IMR-90 (cell line): Measurements from ENCODE around the gene ANKDD1B. TPM values are rescaled to one million over a fixed set of nuclear protein-coding genes. Genes with fewer than 3 reads are reported as not detected.

ENCODE experiments used
- ATAC-seq: fragments of 200-7000 bp; cut with Tn5 transposase; 2 replicates; pipeline ENCODE4 v1.9.1; 2020; ENCODE audit warnings: low read depth, mild to moderate bottlenecking, moderate library complexity
- BruUV-seq: library from RNA; stranded (reverse); fragments of 400-500 nt; replicated peaks from 2 replicates; lab custom pipeline; 2021; lab: Mats Ljungman, UMichigan
- CTCF ChIA-PET: fragments of 300-600 bp; formaldehyde crosslinking; extraction: SDS; loops from one replicate; lab custom pipeline; 2021; ENCODE audit warnings: antibody characterized with exemption; lab: Yijun Ruan, JAX
- POLR2A ChIA-PET: fragments of 300-600 bp; sonication (Branson Sonifier 250); formaldehyde crosslinking; loops from one replicate; lab custom pipeline; 2022; ENCODE audit warnings: antibody characterized with exemption; ENCODE audit not compliant: unreplicated experiment; lab: Charles Lee
- DNase-seq: peaks from one replicate; pipeline ENCODE4 v3.0.0; 2013
- H2AFZ ChIP-seq: replicated peaks from 2 replicates; pipeline ENCODE3; 2013; ENCODE audit warnings: low read length, mild to moderate bottlenecking; ENCODE audit not compliant: poor library complexity
- H2AK5ac ChIP-seq: 2 replicates; pipeline ENCODE4 v1.6.1; 2013; ENCODE audit warnings: low read depth, low read length, inconsistent platforms
- H2AK9ac ChIP-seq: replicated peaks from 2 replicates; pipeline ENCODE3; 2013; ENCODE audit warnings: mild to moderate bottlenecking, low read depth, low read length, moderate library complexity; ENCODE audit not compliant: poor library complexity
- H2BK120ac ChIP-seq: 2 replicates; pipeline ENCODE4 v1.6.1; 2013; ENCODE audit warnings: low read depth, low read length, inconsistent platforms
- H2BK15ac ChIP-seq: 3 replicates; pipeline ENCODE4 v1.6.1; 2013; ENCODE audit warnings: low read depth, low read length, inconsistent platforms
- H2BK20ac ChIP-seq: 2 replicates; pipeline ENCODE4 v1.6.1; 2013; ENCODE audit warnings: low read depth, mild to moderate bottlenecking, inconsistent platforms, low read length, moderate library complexity
- H2BK5ac ChIP-seq: 2 replicates; pipeline ENCODE4 v1.6.1; 2013; ENCODE audit warnings: mild to moderate bottlenecking, low read depth, low read length, inconsistent platforms; ENCODE audit not compliant: poor library complexity, severe bottlenecking
- H3K14ac ChIP-seq: replicated peaks from 2 replicates; pipeline ENCODE4 v1.6.1; 2013; ENCODE audit warnings: low read depth, low read length, inconsistent platforms
- H3K18ac ChIP-seq: 2 replicates; pipeline ENCODE4 v1.6.1; 2013; ENCODE audit warnings: low read depth, low read length, control low read depth
- H3K23ac ChIP-seq: 2 replicates; pipeline ENCODE4 v1.6.1; 2013; ENCODE audit warnings: low read depth, low read length, inconsistent platforms
- H3K27ac ChIP-seq: 2 replicates; pipeline ENCODE4 v1.5.1; 2013; ENCODE audit warnings: mild to moderate bottlenecking, control low read depth, low read length; ENCODE audit not compliant: insufficient read depth
- H3K27me3 ChIP-seq: 2 replicates; pipeline ENCODE4 v1.6.1; 2013; ENCODE audit warnings: low read length; ENCODE audit not compliant: control insufficient read depth, insufficient read depth
- H3K36me3 ChIP-seq: 2 replicates; pipeline ENCODE4 v1.6.1; 2013; ENCODE audit warnings: low read length, mixed read lengths; ENCODE audit not compliant: control insufficient read depth, insufficient read depth
- H3K4ac ChIP-seq: 2 replicates; pipeline ENCODE4 v1.6.1; 2013; ENCODE audit warnings: low read depth, low read length, inconsistent platforms
- H3K4me1 ChIP-seq: 2 replicates; pipeline ENCODE4 v1.6.1; 2013; ENCODE audit warnings: low read length, mixed read lengths; ENCODE audit not compliant: control insufficient read depth, insufficient read depth
- H3K4me2 ChIP-seq: 2 replicates; pipeline ENCODE4 v1.6.1; 2013; ENCODE audit warnings: low read depth, mild to moderate bottlenecking, control low read depth, low read length, moderate library complexity
- H3K4me3 ChIP-seq: 2 replicates; pipeline ENCODE4 v1.5.1; 2013; ENCODE audit warnings: low read depth, mild to moderate bottlenecking, control low read depth, low read length, moderate library complexity; ENCODE audit not compliant: insufficient read depth
- H3K56ac ChIP-seq: 2 replicates; pipeline ENCODE4 v1.6.1; 2013; ENCODE audit warnings: low read length, inconsistent platforms; ENCODE audit not compliant: insufficient read depth; ENCODE audit errors: extremely low read depth
- H3K79me1 ChIP-seq, 2 experiments: 2 replicates each; pipeline ENCODE4 v1.6.1; 2013; ENCODE audit warnings: low read length in 2 of 2, inconsistent platforms in 1 of 2, low read depth in 1 of 2
- H3K9ac ChIP-seq: 2 replicates; pipeline ENCODE4 v1.6.1; 2013; ENCODE audit warnings: low read depth, low read length, control low read depth
- H3K9me1 ChIP-seq: 2 replicates; pipeline ENCODE4 v1.6.1; 2013; ENCODE audit warnings: low read length, inconsistent platforms; ENCODE audit not compliant: insufficient read depth
- H3K9me3 ChIP-seq: 2 replicates; pipeline ENCODE4 v1.6.1; 2013; ENCODE audit warnings: low read length; ENCODE audit not compliant: control insufficient read depth, insufficient read depth
- H4K20me1 ChIP-seq: 2 replicates; pipeline ENCODE4 v1.6.1; 2013; ENCODE audit warnings: low read length, inconsistent platforms; ENCODE audit not compliant: insufficient read depth
- H4K5ac ChIP-seq: 2 replicates; pipeline ENCODE4 v1.6.1; 2013; ENCODE audit warnings: mild to moderate bottlenecking, low read depth, low read length, control low read depth
- H4K8ac ChIP-seq, 2 experiments: 2 replicates each; pipeline ENCODE4 v1.6.1; 2013; ENCODE audit warnings: low read depth in 2 of 2, low read length in 2 of 2, control low read depth in 1 of 2, inconsistent platforms in 1 of 2
- H4K91ac ChIP-seq: 2 replicates; pipeline ENCODE4 v1.6.1; 2013; ENCODE audit warnings: low read depth, low read length, inconsistent platforms; ENCODE audit not compliant: insufficient read depth
- CEBPB ChIP-seq: IDR thresholded peaks from 2 replicates; pipeline ENCODE4 v1.6.1; 2012; ENCODE audit warnings: low read depth, low read length, improper control_type of control experiment
- CHD1 ChIP-seq: IDR thresholded peaks from 2 replicates; pipeline ENCODE4 v1.6.1; 2012; ENCODE audit warnings: low read depth, low read length, improper control_type of control experiment
- FOS ChIP-seq: fragments of 150-350 bp; IDR thresholded peaks from 2 replicates; pipeline ENCODE4 v1.6.1; 2016; ENCODE audit warnings: low read depth, low read length
- MAFK ChIP-seq: IDR thresholded peaks from 2 replicates; pipeline ENCODE4 v1.6.1; 2012; ENCODE audit warnings: low read depth, low read length, improper control_type of control experiment
- MAZ ChIP-seq: IDR thresholded peaks from 2 replicates; pipeline ENCODE4 v1.6.1; 2012; ENCODE audit warnings: low read depth, mild to moderate bottlenecking, low read length, improper control_type of control experiment, moderate library complexity, borderline replicate concordance
- MXI1 ChIP-seq: IDR thresholded peaks from 2 replicates; pipeline ENCODE4 v1.6.1; 2012; ENCODE audit warnings: low read depth, mild to moderate bottlenecking, low read length, moderate library complexity, borderline replicate concordance
- NFE2L2 ChIP-seq: fragments of 150-350 bp; IDR thresholded peaks from 2 replicates; pipeline ENCODE4 v1.6.1; 2016; ENCODE audit warnings: low read depth, mild to moderate bottlenecking, low read length
- POLR2A ChIP-seq: IDR thresholded peaks from 2 replicates; pipeline ENCODE4 v1.6.1; 2012; ENCODE audit warnings: mild to moderate bottlenecking, low read depth, low read length
- RAD21 ChIP-seq: IDR thresholded peaks from 2 replicates; pipeline ENCODE4 v1.6.1; 2012; ENCODE audit warnings: low read length, improper control_type of control experiment
- RFX5 ChIP-seq: IDR thresholded peaks from 2 replicates; pipeline ENCODE4 v1.8.0; 2012; ENCODE audit warnings: low read depth, mild to moderate bottlenecking, low read length, moderate library complexity
- SMC3 ChIP-seq: fragments of 150-350 bp; IDR thresholded peaks from 2 replicates; pipeline ENCODE4 v1.6.1; 2016; ENCODE audit warnings: low read depth, mild to moderate bottlenecking, antibody characterized with exemption, low read length, moderate library complexity
- WGBS, 2 experiments: methylation state at CpG; one replicate each; pipeline versions ENCODE4 v1.1.5 to v1.1.7; 2013; ENCODE audit warnings: missing lambda C conversion rate in 2 of 2; ENCODE audit not compliant: insufficient read length in 1 of 2; ENCODE audit errors: extremely low coverage in 2 of 2; 5-methylcytosine and 5-hydroxymethylcytosine counted together
- dilution Hi-C: fragments of 300-500 bp; cut with HindIII; formaldehyde crosslinking; loops from one replicate; pipeline ENCODE4 v1.14.3; 2018; ENCODE audit warnings: low sequenced_read_pairs; ENCODE audit not compliant: unreplicated experiment
- in situ Hi-C: fragments of 300-500 bp; cut with MboI; formaldehyde crosslinking; loops from 3 replicates; pipeline ENCODE4 v1.14.3; 2019; ENCODE audit warnings: low sequenced_read_pairs, inconsistent platforms, mixed read lengths
- intact Hi-C: fragments of 100-400 bp; cut with micrococcal nuclease; formaldehyde crosslinking; loops from 2 replicates; pipeline ENCODE4 v1.10.0; 2022
- polyA plus RNA-seq, 3 experiments: library from polyadenylated mRNA; depleted of rRNA; stranded (reverse); fragments of >200 nt; gene quantifications; 2 replicates each; pipeline ENCODE4 v1.2.3, GENCODE V29; 2012; ENCODE audit warnings: low replicate concordance in 1 of 3
- total RNA-seq: library from RNA; depleted of rRNA; stranded (reverse); fragments of >200 nt; gene quantifications from 2 replicates; pipeline ENCODE4 v1.2.3, GENCODE V29; 2012
- TF ChIP-seq, protein P1 (sequence below): conservative IDR thresholded peaks from 2 replicates; pipeline ENCODE4 v1.5.1; 2012; ENCODE audit warnings: mild to moderate bottlenecking, low read depth, low read length, improper control_type of control experiment

ANKDD1B gene
- total and polyA plus RNA-seq, 2 of the 4 experiments (the other 2 are of a cell fraction): 0.24 TPM; not detected in 1

GRCh38 chr5:75656311-75657003 is 45.2 kb downstream of the ANKDD1B start (continued):
- no peak for TF ChIP-seq SMC3
- no peak for TF ChIP-seq POLR2A
- no peak for TF ChIP-seq RAD21

GRCh38 chr5:75659791-75660450 is 48.7 kb downstream of the ANKDD1B start:
- no TSS peak for BruUV-seq

More at GRCh38 chr5:75659791-75660450, 48.7 kb downstream of the ANKDD1B start:
- ChIA-PET CTCF (interaction anchor here (0.6 kb wide), 1 partner anchor 519 kb away, joined by 4 read pairs; no protein-coding TSS in a partner anchor), POLR2A (no interaction called here)
- Histone ChIP-seq H3K18ac (no peak overlapping the region), H4K20me1 (no peaks in the 10 kb centered on the region), H3K79me1 (no peaks in the 10 kb centered on the region), H3K4me2 (no peak overlapping the region), H4K8ac (no peak overlapping the region), H3K9me3 (no peaks in the 10 kb centered on the region), H3K27ac (no peak overlapping the region), H2BK20ac (no peak overlapping the region), H3K4me1 (no peaks in the 10 kb centered on the region; the same call in 1 of the 2 replicates), H3K9ac (no peak overlapping the region), H4K91ac (no peak overlapping the region), H4K5ac (no peak overlapping the region), H2AK5ac (no peak overlapping the region), H3K9me1 (no peaks in the 10 kb centered on the region), H3K4me3 (no peak overlapping the region), H3K23ac (no peak overlapping the region), H2BK120ac (no peak overlapping the region), H3K14ac (no peak overlapping the region), H2AFZ (no peak overlapping the region), H3K4ac (no peak overlapping the region), H2BK15ac (no peak overlapping the region), H2BK5ac (no peak overlapping the region), H3K56ac (no peak overlapping the region), H2AK9ac (no peak overlapping the region), H3K27me3 (no peaks in the 10 kb centered on the region), H3K36me3 (no peaks in the 10 kb centered on the region)
- WGBS, 2 experiments: no CpG with 5 or more reads among the region's 3 CpGs
- DNase-seq (no peak), ATAC-seq (no peak)
- TF ChIP-seq FOS (no peak), MAFK (no peak), RFX5 (no peak), MAZ (no peak), RAD21 (no peak), MXI1 (no peak), NFE2L2 (no peak), SMC3 (no peak), CEBPB (no peak), POLR2A (no peak), CHD1 (no peak)
- TF ChIP-seq, protein P1, sequence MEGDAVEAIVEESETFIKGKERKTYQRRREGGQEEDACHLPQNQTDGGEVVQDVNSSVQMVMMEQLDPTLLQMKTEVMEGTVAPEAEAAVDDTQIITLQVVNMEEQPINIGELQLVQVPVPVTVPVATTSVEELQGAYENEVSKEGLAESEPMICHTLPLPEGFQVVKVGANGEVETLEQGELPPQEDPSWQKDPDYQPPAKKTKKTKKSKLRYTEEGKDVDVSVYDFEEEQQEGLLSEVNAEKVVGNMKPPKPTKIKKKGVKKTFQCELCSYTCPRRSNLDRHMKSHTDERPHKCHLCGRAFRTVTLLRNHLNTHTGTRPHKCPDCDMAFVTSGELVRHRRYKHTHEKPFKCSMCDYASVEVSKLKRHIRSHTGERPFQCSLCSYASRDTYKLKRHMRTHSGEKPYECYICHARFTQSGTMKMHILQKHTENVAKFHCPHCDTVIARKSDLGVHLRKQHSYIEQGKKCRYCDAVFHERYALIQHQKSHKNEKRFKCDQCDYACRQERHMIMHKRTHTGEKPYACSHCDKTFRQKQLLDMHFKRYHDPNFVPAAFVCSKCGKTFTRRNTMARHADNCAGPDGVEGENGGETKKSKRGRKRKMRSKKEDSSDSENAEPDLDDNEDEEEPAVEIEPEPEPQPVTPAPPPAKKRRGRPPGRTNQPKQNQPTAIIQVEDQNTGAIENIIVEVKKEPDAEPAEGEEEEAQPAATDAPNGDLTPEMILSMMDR: no peak
- dilution Hi-C loops: no loop called here
- intact Hi-C loops: loop anchor here (5.0 kb wide), 1 partner anchor 43 kb away; no protein-coding TSS in a partner anchor
- in situ Hi-C loops: no loop called here
